ENCODE measurements around the gene ESYT3. TPM values are rescaled to one million over a fixed set of nuclear protein-coding genes. Genes with fewer than 3 reads are reported as not detected.
A peak's percentile ranks its signal among the peaks of the same experiment; 100 is the strongest.

ESYT3 gene
- total and polyA plus RNA-seq, 2 of the 8 experiments (the other 6 are each of a cell fraction or from before 2014, with no cell fraction given) = 4.4 to 7.3 TPM

GRCh38 chr3:138450181-138450580, 15.8 kb downstream of the ESYT3 start:
- no peak overlapping the region for H2BK12ac ChIP-seq (ENCODE audit: low read depth, low read length)
- peaks cover 0 to 10% (median 5%) of the 10 kb centered on the region in 4 experiments; a peak in 5 of 7 replicates for H3K4me1 ChIP-seq (replicated peaks in 1 of 4; ENCODE audit: control insufficient read depth in 3 of 4, insufficient read depth in 4 of 4, low read length in 3 of 4)
- no peak for FAIRE-seq
- WGBS, 2 experiments (ENCODE audit: extremely low coverage in 1 of 2, insufficient coverage in 1 of 2, insufficient read length in 1 of 2, insufficient replicate concordance in 2 of 2, low coverage in 1 of 2, low lambda C conversion rate in 2 of 2, missing lambda C conversion rate in 1 of 2) = 87% methylated on average over 7 of the region's 7 CpGs; no CpG with 5 or more reads in 1 of the 2 experiments
- no peak overlapping the region for H3K18ac ChIP-seq (ENCODE audit: extremely low read depth, low read length)
- H3K14ac ChIP-seq (ENCODE audit: insufficient read length) = peak overlapping the region; percentile 63
- H3K56ac ChIP-seq (replicated peaks; ENCODE audit: insufficient read length, low read depth, low read length) = no peak overlapping the region
- no peak overlapping the region for H2BK15ac ChIP-seq (ENCODE audit: low read length)
- H3K4me2 ChIP-seq (ENCODE audit: insufficient read depth in 1 of 2, low read depth in 2 of 2, low read length in 2 of 2) = no peak overlapping the region
- DNase-seq (ENCODE audit: low read depth in 1 of 2, low spot score in 2 of 2) = no peak
- H2AFZ ChIP-seq (ENCODE audit: low read length) = no peak overlapping the region
- ChIA-PET CTCF (ENCODE audit: partially characterized antibody) (interaction anchor here (0.5 to 2.4 kb wide), 9 partner anchors 9 to 473 kb away, joined by 3 to 10 read pairs (median 4); no protein-coding TSS in a partner anchor), POLR2A (ENCODE audit: partially characterized antibody) (interaction anchor here (1.3 kb wide), 1 partner anchor 8 kb away, joined by 3 read pairs; no protein-coding TSS in a partner anchor)
- no peak overlapping the region for H4K91ac ChIP-seq (replicated peaks; ENCODE audit: insufficient read length, low read length)
- no peaks in the 10 kb centered on the region; the same call in 1 of the 2 replicates for H3K23me2 ChIP-seq (ENCODE audit: low read depth, low read length)
- no peak overlapping the region for H2AK5ac ChIP-seq (ENCODE audit: low read depth, low read length)
- no peak overlapping the region for H2BK20ac ChIP-seq (ENCODE audit: low read length)
- H2BK120ac ChIP-seq (replicated peaks; ENCODE audit: low read depth, low read length) = no peak overlapping the region
- H3K9ac ChIP-seq (replicated peaks in 1 of 4; ENCODE audit: extremely low read depth in 1 of 4, low read depth in 3 of 4, low read length in 3 of 4) = no peak overlapping the region
- no peak overlapping the region for H3K23ac ChIP-seq (ENCODE audit: insufficient read length)
- no peaks in the 10 kb centered on the region for H3K79me1 ChIP-seq (ENCODE audit: low read depth, low read length)
- H4K20me1 ChIP-seq (replicated peaks in 1 of 2; ENCODE audit: control insufficient read depth in 1 of 2, insufficient read depth in 2 of 2, low read length in 2 of 2) = peaks cover 0 to 2% of the 10 kb centered on the region in 2 experiments
- no peak overlapping the region for H4K8ac ChIP-seq (ENCODE audit: extremely low read depth, insufficient read depth, low read length)
- H3K4ac ChIP-seq (replicated peaks; ENCODE audit: insufficient read length, low read depth, low read length) = no peak overlapping the region
- no peak overlapping the region for H3K4me3 ChIP-seq (ENCODE audit: extremely low read depth in 1 of 4, insufficient read depth in 2 of 4, low read depth in 3 of 4, low read length in 4 of 4)
- H2BK5ac ChIP-seq (ENCODE audit: low read depth, low read length) = no peak overlapping the region
- H4K5ac ChIP-seq (ENCODE audit: insufficient read length, low read depth, low read length) = no peak overlapping the region
- H3K36me3 ChIP-seq (ENCODE audit: control insufficient read depth in 2 of 4, insufficient read depth in 4 of 4, low read length in 3 of 4) = no peaks in the 10 kb centered on the region
- no peaks in the 10 kb centered on the region for H3K27me3 ChIP-seq (replicated peaks in 1 of 4; ENCODE audit: control insufficient read depth in 3 of 4, extremely low read depth in 1 of 4, insufficient read depth in 3 of 4, low read length in 3 of 4)
- H3K79me2 ChIP-seq (ENCODE audit: control insufficient read depth in 1 of 2, insufficient read depth in 2 of 2, low read length in 2 of 2) = no peaks in the 10 kb centered on the region
- H3K27ac ChIP-seq (ENCODE audit: low read depth, low read length) = no peak overlapping the region
- H3K9me3 ChIP-seq (ENCODE audit: insufficient read depth in 2 of 2, low read depth in 1 of 2, low read length in 1 of 2) = no peaks in the 10 kb centered on the region
- TF ChIP-seq CHD2 (IDR thresholded peaks at IDR 0.05; ENCODE audit: low read length) = no peak
- no peak for TF ChIP-seq CTCF (IDR thresholded peaks at IDR 0.05; ENCODE audit: control extremely low read depth in 1 of 3, insufficient read depth in 1 of 3, low read depth in 1 of 3, low read length in 3 of 3)
- TF ChIP-seq BCL11A (IDR thresholded peaks at IDR 0.05; ENCODE audit: low read depth in 2 of 2, low read length in 2 of 2) = no peak
- no peak for TF ChIP-seq SP2 (IDR thresholded peaks at IDR 0.05; ENCODE audit: low read length)
- no peak for TF ChIP-seq TEAD4 (IDR thresholded peaks at IDR 0.05; ENCODE audit: low read depth, low read length)
- no peak for TF ChIP-seq POLR2AphosphoS5 (IDR thresholded peaks at IDR 0.05; ENCODE audit: low read depth, low read length)
- no peak for TF ChIP-seq ZNF274 (IDR thresholded peaks at IDR 0.05; ENCODE audit: borderline replicate concordance, extremely low read depth, low read length)
- TF ChIP-seq SP4 (IDR thresholded peaks at IDR 0.05; ENCODE audit: low read length) = no peak
- no peak for TF ChIP-seq SIN3A (conservative IDR thresholded peaks at IDR 0.05 in 1 of 2, IDR thresholded peaks at IDR 0.05 in 1 of 2; ENCODE audit: low read depth in 1 of 2, low read length in 2 of 2)

All from H1 (cell line).